ENCODE data around the gene SLC25A51.
A peak's percentile ranks its signal among the peaks of the same experiment; 100 is the strongest.

The SLC25A51 gene, protein sequence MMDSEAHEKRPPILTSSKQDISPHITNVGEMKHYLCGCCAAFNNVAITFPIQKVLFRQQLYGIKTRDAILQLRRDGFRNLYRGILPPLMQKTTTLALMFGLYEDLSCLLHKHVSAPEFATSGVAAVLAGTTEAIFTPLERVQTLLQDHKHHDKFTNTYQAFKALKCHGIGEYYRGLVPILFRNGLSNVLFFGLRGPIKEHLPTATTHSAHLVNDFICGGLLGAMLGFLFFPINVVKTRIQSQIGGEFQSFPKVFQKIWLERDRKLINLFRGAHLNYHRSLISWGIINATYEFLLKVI
- total RNA-seq = 9.3 to 31.9 (median 20.0) reads per million in 17 experiments

DNA sequence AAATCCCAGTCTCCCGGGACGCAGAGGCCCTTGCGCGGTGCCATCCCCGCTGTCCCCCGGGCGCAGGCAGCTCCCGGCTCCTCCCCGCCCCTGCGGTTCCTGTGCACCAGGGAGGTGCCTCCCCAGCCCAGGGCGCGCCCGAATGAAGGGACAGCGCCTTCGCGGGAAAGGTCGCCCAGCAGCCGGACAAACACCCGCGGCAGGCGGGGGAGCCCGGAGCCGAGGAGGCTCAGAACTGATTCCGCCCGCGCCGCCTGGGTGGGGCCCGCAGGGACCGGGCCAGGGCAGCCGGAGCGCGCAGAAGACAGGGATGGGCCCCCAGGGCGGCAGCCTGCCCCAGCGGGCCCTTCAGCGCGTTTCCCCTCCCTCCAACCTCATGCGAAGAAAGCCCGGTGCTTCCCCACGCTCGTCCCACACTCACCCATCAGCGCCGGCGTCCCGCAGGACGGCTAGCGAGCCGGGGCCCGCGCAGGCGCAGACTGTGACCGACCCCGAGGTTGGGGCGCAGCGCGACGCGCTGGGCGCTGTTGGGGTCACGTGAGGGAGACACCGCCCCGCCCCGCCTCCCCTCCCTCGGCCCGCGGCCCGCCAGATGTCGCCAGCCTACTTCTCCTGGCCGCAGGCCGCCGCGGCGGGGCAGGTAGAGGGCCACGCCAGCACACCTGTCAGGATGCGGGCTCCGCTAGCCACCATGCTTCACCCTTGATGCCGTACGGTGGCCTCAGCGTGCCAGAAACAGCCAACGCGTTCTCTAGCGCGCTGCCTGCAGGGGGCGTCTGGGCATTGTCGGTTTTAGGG is at the start of gene SLC25A51:
SLC25A51 (minus strand) TSS at position 481 of the 798 bp plus-strand sequence. CDS start 15,577 bp downstream, outside the sequence.
- DNase-seq = peak; percentile 93 to 96 (median 96)

DNA sequence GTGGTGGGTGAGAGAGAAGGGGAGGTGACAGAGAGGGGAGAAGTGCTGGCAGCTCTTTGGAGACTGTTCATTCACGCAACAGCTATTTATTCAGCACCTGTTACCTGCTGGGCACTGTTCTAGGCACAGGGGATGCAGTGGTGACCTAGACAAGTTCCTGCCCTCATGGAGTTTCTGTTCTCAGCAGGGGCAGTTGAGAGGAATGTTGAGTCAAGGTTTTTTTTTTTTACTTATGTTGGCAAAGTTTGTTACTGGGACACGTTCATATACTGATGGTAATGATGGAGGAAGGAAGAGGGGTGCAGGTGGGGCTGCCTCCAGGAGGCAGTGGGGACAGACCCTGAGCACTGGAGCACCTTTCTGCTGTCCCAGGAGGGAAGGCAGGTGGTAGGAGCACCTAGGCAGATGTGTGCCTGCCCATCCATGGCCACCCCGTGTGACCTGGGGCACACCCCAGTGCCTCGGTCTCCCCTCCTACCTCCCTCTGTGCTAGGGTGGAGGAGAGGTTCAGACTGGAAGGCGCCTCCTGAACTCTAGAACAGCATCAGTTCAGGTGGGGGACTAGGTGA is 49.4 kb upstream of the SLC25A51 start:
- no peak for DNase-seq

DNA sequence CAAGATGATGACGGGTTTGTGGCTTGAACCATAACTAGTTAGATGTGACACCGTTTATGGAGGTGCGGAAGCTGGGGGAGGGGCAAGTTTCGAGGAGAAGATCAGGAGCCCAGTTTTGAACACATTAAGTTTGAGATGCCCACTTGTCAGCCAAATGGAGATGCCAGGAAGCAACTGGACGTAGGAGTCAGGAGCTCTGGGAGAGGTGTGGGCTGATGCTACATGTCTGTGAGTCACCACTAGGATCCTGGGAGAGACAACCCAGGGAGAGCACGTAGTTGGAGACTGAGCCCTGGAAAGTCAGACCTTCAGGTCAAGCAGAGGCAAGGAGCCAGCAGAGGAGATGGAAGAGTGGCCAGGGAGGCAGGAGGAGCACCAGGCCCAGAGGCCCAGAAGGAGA is 48.8 kb upstream of the SLC25A51 start:
- DNase-seq = no peak

DNA sequence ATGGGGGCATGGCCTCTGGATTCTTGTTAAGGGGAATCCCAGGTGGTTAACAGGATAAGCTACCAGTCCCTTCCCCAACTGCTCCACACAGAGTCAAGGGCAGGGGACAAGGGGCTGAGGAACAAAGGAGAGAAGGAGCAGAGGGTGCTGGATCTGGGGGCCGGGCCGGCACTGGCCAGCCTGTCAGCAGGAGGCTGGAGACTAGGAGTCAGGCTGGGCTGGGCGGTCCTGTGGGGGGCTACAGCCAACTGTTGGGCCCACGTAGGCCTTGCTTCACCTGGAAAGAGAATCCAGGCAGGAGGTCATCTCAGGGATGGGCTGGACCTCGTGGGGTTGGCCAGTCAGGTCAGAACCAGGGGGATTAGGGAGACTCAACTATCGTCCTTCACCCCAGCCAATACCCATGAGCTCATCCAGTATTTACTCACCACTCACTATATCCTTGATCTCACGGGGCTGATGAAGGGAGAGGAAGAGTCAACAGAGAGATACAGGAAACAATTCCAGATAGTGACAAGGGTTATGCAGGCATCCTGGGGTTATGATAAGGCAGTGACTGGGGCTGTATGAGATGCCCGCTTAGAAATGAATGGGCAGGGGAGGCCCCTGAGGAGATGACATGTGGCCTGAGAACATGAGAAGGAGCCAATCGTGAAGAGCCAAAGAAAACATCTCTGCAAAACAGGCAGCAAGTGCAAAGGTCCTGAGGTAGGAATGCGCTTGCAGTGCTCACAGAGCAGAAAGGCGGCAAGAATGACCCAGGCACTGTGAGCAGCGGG is 47.9 kb upstream of the SLC25A51 start:
- DNase-seq = no peak

DNA sequence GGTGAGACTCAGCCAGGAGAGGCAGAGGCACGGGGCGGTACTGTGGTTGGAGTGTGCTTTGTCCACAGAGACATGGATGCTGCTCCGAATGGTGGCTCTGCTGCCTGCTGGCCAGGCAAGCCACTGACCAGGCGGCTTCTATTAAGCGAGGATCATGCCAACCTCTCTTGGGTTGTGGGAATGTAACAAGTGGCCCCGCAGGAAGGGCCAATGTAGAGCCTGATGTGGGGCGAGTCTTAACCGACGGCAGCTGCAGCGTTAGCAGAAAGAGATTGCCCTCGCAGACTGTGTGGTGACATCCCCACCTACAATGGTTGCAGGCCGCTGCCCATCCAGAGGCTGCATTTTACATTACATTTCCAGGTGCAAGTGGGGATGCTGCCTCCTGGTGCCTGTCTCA is 46.6 kb upstream of the SLC25A51 start:
- DNase-seq = no peak

DNA sequence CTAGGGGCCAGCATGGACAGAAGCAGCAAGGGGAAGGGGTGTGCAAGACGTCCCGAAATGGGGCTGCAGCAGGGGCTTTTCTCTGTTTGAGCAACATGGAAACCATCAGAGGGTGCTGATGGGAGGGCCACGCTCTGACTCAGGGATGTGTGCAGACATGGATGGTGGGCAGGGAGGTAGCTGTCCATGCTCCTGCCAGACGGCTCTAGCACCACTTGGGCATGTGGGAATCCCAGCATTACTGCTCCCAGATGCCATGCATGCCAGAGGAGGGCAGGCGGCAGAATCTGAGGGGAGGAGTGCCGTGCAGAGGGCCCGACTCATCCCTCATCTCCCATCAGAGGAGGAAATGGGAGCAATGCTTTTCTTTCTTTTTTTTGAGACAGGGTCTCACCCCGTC is 45.6 kb upstream of the SLC25A51 start:
- no peak for DNase-seq

DNA sequence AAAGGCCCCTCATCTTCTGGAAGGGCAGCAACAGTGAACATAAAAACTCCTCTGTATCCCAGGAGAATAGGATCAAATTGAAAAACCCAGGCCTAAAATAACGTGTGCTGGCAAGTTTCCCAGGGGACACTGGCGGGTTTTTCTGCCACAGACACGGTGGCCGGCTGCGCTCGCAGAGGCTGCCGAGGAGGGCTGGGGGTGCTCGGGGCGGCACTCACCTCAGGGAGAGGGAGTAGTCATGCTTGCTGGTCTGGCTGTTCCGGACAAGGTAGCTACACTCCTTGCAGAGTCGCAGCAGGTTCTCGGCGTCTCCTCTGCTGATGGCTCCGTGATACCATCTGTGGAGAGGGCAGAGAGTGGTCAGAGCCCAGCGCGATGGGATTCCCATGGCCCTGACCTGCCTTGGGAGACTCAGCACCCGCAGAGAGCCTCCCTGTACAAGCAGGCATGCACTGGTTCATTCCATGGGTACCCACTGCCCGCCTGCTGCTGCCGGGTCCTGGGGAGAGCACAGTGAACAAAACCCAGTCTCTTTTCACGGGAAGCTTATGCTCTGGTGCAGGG is 44.6 kb upstream of the SLC25A51 start:
- no peak for DNase-seq

DNA sequence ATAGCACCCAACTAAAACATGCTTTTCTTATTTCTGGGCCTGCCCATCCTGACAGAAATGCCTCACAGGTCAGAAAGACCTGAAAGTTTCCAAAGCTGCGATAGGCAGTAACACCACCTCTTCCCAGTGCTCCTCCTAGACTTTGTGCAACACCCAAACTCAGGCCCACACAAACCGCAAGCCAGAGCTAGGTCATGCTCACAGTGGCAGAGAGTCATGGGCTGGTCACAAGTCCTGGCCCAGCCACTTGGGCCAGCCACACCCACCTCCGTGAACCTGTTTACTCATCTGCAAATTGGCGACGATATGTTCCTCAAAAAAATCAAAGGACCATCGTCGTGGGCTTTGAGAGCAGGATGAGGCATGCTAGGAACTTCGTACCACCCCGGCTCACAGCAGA is 44.0 kb upstream of the SLC25A51 start:
- DNase-seq = peak; percentile 65 to 78 (median 78)

DNA sequence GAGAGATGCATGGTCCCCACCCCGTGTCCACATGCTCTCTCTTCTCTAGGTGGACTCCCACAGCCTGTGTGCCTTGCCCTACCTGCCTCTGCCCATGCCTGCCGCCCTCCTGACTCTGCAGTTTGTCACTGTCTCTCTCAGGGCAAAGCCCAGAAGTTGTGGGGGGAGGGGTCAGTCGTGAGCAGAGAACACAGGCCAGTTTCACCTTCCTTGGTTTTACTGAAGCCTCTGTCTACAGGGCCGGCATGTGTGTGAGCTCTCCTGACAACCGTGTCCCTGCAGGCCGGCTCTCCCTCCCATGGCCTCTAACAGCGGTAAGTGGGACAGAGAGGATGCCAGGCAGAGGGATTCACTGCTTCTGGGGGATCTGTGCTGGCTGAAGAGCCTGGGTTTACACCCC is 43.5 kb upstream of the SLC25A51 start:
- DNase-seq = no peak

DNA sequence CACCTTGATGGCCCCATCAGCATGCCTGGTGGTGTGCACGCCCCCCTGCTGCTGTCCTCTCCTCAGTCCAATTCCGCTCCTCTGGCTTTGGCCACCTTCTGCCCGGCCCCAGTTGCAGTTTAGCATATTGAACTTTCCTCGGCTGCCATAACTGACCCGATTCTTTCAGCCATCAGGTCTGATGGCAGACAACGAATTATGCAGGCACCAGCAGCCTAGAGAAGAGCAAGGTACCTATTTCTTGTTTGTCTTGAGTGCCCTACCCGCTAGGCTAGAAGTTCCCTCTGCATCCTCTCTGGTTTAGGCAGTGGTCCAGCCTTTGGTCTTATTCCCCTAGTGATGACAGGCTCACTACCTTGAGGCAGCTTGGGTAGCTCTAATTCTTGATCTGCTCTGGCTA is 43.0 kb upstream of the SLC25A51 start:
- DNase-seq = no peak

DNA sequence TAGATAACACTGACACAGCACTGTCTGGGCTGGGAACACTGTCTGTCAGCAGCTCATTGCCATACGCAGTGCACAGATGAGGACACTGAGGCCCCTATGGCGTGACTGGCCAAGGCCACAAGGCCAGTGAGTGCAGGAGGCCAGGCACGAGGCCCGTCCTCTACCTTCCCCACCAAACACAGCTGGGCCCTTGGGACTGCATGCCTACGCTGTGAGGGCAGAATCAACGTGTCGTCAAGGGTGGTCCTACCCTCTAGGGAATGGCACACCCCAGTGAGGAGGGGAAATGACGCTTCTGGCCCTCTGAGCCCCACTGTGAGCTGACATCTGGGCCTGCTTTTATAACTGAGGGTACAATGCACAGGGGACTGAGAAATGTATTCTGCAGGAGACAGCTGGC is 42.1 kb upstream of the SLC25A51 start:
- DNase-seq = no peak

DNA sequence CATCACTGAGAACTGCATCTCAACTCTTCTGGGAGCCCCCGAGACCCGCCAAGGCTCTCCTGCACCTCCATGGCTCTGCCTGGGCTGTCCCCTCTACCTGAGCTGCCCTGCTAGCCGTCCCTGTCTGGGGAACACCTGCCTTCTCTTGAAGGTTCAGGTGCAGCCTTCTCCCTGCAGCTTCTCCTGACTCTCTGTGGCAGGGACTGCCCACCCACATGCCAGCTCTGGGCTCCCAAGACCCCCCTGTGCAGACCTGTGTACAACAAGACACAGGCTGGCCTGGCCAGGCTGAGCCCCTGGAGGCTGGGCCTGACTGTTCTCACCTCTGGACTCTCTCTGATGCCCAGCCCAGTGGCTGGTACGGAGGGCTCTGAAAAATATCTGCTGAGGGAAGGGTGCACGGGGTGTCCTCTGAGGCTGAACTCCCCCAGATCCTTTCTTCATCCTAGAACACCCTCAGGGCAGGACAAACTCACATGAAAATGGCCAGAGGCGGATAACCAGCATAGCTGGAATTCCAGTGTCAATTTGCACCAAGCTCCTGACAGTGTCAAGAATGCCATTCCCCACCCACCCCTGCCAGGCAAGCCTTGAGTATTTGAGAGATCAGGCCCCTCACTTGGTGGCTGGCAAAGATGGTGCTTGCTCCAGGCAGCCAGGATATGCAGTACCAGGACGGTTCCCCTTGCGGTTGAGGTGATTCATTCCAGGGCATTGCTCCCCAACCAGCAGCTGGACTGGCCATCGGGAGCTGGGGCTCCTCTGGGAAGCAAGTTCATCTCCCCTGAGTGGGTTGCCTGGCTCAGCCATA is 40.9 kb upstream of the SLC25A51 start:
- DNase-seq = no peak

DNA sequence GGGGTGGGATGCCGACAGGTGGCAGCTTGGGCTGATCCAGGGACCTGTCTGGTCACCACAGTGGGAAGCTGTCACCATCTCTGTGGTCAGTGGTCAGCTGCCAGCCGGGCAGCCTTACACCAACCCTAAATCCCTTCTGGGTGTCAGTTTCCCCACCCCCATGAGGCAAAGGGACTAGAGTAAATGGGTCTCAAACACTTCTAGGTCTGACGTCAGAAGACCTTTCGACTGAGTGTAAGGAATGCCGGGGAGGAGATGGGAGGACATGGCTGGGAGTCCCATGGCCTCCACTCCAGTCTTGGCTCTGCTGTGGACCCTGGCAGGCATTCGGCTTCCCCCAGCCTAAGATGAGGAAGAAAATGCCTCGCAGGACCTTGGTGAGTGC is 40.3 kb upstream of the SLC25A51 start:
- DNase-seq = no peak

DNA sequence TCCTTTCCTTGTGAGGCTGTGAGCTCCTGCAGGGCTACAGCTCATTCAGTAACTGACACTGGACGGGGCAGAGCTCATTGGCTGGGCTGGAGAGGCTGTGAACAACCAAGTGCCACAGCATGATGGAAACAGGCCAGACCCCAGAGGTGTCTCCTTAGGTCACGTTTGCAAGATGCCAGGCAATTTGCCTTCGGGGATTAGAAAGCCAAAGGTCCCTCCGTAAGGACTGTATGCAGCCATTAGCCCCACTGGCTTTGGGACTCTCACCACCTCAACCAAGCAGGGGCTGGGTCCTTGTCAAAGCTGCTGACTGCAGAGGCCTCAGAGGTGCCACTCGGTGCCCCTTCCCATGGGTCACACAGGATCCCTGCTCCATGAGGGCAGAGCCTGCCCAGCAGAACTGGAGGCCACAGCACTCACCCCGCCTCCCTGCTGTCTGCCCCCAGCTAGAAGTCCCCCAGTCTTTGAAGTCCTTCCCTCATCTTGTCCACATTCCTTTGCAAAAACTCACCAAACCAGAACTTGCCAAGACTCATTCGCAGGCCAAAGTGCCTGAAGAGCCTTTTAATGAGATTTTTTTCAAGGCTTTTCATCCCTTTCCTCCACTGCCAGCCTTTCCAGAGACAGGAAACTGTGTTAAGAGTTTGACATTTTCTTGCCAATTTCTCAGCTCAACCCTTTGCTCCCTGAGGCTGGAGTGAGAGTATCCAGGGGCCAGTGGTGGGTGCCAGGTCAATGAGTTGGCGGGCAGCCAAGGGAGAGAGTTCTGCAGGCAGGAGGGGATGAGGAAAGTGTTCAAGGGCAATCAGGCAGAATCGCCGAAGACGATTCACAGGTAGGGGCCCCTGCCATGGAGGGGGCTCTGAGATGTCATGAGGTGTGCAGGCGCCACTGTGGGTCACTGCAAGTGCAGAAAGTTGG is 39.7 kb upstream of the SLC25A51 start:
- DNase-seq = no peak

DNA sequence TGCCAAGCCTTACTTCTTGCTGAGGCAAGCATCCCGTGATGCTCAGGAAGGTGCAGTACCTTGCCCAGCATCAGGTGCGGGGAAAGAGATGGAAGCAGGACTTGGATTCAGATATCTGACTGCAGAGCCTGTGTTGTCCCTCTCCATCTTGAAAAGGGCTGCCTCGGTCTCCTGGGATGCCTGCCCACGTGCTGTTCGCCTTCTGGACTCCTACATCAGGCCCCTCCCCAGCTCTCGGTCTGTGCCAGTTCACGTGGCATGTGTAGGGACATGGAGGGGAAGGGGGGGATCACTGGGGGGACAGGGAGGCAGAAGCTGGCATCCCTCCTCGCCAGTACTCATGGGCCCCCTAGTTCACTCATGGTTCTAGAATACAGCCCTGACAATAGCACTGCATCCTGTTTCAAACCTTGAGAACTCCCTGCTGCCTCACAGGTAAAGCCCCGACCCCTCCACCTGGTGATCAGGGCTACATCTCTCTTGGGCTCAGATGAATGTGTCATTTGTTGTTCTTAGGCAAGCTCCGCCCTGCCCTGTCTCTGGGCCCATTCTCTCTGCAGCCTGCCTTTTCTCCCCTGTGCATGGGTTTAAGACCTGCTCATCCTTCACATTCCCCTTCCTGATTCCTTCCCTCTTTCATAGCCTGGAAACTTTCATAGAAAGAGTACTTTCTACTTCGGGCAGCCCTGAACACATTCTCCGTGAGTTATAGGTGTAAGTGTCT is 38.9 kb upstream of the SLC25A51 start:
- no peak for DNase-seq

DNA sequence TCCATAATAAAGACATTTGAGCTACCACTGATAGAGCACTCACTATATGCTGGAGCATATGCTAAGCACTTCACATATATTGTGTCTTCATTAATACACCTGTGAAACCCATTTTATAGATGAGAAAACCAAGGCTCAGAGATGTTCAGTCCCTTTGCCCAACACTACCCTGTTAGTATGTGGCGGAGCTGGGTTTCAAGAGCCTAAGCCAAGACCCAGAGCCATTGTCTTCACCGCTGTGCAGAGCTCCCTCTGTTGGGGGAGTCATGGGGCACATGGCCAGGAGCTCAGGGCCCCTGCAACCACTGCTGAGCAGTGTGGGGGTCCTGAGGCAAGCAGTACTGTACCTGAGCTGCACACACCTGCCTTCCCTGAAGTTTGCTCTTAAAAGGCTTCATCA is 37.3 kb upstream of the SLC25A51 start:
- DNase-seq = no peak

DNA sequence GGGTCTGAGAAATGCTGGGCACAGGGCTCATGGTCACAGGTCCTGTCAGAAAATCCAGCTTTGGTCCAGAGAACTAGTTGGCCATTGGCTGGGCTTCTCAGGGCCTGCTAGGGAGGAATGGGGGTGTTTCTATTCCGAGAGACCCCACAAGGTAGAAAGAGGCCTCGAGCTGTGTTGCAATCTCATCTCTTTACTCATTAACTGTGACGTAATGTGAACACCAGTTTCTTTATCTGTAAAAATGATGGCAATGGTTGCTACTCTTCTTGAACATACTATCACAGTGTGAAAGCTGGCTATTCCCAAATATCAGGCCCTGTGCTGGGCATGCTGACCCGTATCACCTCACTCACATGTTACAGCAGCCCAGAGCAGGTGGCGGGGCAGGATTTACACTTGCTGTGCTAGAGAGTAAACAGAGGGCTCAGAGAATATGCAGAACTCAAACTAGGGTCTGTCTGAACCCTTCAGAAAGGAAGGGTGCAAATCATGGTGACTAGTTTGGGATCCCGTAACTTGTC is 35.7 kb upstream of the SLC25A51 start:
- DNase-seq = no peak

DNA sequence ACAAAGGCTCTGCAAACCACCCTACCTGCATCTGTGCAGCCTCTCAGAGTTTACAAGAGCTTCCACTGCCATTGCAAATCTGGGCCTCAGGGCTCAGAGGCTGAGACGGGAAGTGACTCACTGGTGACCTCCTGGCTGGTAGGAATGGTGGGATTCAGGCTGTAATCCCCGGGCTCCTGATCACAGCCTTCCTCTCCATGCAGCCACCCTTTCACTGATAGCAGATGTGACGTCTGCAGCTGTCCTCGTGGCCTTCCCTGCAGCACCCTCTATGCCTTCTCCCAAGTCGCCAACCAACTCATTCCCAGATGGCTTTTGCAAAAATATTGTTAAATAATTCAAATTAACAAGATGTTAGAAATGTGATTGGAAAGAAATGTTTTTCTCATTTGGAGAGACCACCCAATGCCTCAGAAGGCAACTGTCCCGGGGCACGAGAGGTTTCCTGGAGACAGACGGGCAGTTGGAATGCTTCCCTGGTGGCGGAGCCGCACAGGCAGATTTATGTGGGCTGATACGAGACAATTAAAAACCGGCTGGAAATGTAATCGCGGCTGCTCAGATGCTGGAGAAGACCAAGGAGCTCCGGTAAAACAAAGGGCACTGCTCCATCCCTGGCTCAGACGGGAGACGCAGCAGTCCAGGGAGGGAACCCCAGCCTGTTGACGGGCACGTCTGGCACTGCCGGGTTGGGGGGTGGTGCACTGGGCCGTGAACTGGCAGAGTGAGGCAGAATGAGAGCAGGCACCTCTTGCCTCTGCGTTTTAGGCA is 34.4 kb upstream of the SLC25A51 start:
- no peak for DNase-seq

DNA sequence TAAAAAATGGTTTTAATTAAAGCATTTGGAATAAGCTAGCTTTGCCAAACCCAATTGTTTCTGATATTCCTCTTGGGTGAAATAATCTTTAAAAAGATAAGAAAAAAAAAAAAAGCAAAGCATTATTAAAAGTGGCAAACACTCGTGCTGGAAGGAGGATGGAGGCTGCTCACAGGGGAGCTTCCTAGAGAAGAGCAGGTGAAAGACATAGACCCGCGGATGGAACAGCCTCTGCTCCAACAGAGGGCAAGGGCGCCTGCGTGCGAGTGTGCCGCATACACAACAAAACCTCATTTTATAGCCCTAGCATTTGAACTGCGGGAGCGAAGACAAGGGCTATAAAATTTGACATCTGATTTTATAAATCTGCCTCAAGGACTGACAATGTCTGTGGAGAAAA is 33.4 kb upstream of the SLC25A51 start:
- no peak for DNase-seq

Measured in suppressor macrophage (primary cell).